IgD-negative memory B cell (primary cell): ENCODE measurements around the gene PLN. TPM values are rescaled to one million over a fixed set of nuclear protein-coding genes. Genes with fewer than 3 reads are reported as not detected.

Experiments
- H3K27ac Mint-ChIP-seq, 3 donors: one replicate each; pipeline ENCODE4 v1.8.0; 2020 to 2022; ENCODE audit warnings: mild to moderate bottlenecking in 3 of 3, mixed read lengths in 3 of 3, moderate library complexity in 1 of 3
- H3K27me3 Mint-ChIP-seq: one replicate; pipeline ENCODE4 v1.8.0; 2021; ENCODE audit warnings: mixed read lengths
- H3K36me3 Mint-ChIP-seq: one replicate; pipeline ENCODE4 v1.8.0; 2020; ENCODE audit warnings: mild to moderate bottlenecking, mixed read lengths
- H3K4me1 Mint-ChIP-seq, 3 donors: one replicate each; pipeline ENCODE4 v1.8.0; 2020 to 2022; ENCODE audit warnings: mixed read lengths in 3 of 3, mild to moderate bottlenecking in 1 of 3
- H3K4me3 Mint-ChIP-seq, 4 donors: one replicate each; pipeline ENCODE4 v1.8.0; 2020 to 2022; ENCODE audit warnings: mild to moderate bottlenecking in 4 of 4, mixed read lengths in 4 of 4, moderate library complexity in 3 of 4
- H3K9me3 Mint-ChIP-seq, 3 donors: one replicate each; pipeline ENCODE4 v1.8.0; 2020 to 2021; ENCODE audit warnings: mixed read lengths in 3 of 3, mild to moderate bottlenecking in 1 of 3
- polyA plus RNA-seq: library from polyadenylated mRNA; unstranded; fragments of 300-500 nt; fragmentation: Illumina TruSeq; gene quantifications from one replicate; pipeline ENCODE4 v1.2.3, GENCODE V29; 2021

Gene PLN
- polyA plus RNA-seq, 1 donor from 2014 or later = 0.10 TPM

- Mint-ChIP-seq H3K4me3 (no peak overlapping the region), H3K27ac (no peak overlapping the region), H3K4me1 (peaks cover 2 to 13% (median 4%) of the 10 kb centered on the region in 3 donors), H3K27me3 (no peaks in the 10 kb centered on the region), H3K9me3 (no peaks in the 10 kb centered on the region), H3K36me3 (peaks cover 6% of the 10 kb centered on the region)
Observed at GRCh38 chr6:118551063-118552053, 3.3 kb downstream of the PLN start.

DNA sequence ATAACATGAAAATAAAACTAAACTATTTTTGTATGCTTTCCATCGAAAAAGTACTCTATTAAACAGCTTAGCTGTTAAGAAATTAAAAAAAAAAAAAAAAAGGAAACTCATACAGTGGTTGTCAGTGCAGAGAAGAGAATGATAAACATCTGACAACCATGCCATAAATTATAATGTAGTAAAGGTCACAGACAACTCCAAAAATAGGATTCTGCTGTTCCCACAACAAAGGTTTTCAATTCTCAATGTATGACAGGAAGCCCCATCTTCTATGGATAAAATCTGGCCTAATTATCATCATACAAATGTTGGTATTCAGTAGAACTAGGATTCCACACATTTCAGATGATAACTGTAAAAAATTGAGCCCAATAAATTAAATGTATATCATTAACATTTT lies 5.0 kb downstream of the PLN start:
- H3K36me3 Mint-ChIP-seq = peaks cover 6% of the 10 kb centered on the region
- H3K4me1 Mint-ChIP-seq = peaks cover 2 to 9% (median 2%) of the 10 kb centered on the region in 3 donors
- no peak overlapping the region for H3K27ac Mint-ChIP-seq
- no peak overlapping the region for H3K4me3 Mint-ChIP-seq
- H3K27me3 Mint-ChIP-seq = no peaks in the 10 kb centered on the region
- H3K9me3 Mint-ChIP-seq = no peaks in the 10 kb centered on the region

- Mint-ChIP-seq H3K4me3 (no peak overlapping the region), H3K4me1 (peaks cover 6 to 19% (median 7%) of the 10 kb centered on the region in 3 donors), H3K27me3 (no peaks in the 10 kb centered on the region), H3K36me3 (peaks cover 9% of the 10 kb centered on the region), H3K9me3 (no peaks in the 10 kb centered on the region), H3K27ac (no peak overlapping the region)
Observed at GRCh38 chr6:118554698-118555097, 6.6 kb downstream of the PLN start.

GRCh38 chr6:118558464-118559217 lies 10.5 kb downstream of the PLN start:
- Mint-ChIP-seq H3K27me3 (no peaks in the 10 kb centered on the region), H3K36me3 (peaks cover 12% of the 10 kb centered on the region), H3K9me3 (no peaks in the 10 kb centered on the region), H3K27ac (peak overlapping the region in 2 of 3 donors; percentile 3 to 31), H3K4me1 (peaks cover 5 to 13% (median 5%) of the 10 kb centered on the region in 3 donors), H3K4me3 (no peak overlapping the region)

DNA sequence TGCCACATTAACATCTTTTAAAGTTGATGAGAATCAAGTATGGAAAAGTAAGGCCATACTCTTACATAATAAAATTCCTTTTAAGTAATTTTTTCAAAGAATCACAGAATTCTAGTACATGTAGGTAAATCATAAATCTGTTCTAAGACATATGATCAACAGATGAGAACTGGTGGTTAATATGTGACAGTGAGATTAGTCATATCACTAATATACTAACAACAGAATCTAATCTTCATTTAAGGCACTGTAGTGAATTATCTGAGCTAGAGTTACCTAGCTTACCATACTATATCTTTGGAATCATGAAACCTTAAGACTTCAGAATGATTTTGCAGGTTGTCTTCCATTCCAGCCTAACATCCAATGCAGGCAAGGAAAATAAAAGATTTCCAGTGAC lies 11.6 kb downstream of the PLN start:
- Mint-ChIP-seq H3K36me3 (peaks cover 9% of the 10 kb centered on the region), H3K9me3 (no peaks in the 10 kb centered on the region), H3K4me1 (peaks cover 5 to 13% (median 5%) of the 10 kb centered on the region in 3 donors), H3K27me3 (no peaks in the 10 kb centered on the region), H3K27ac (no peak overlapping the region), H3K4me3 (no peak overlapping the region)

- H3K4me3 Mint-ChIP-seq = no peak overlapping the region
- H3K9me3 Mint-ChIP-seq = no peaks in the 10 kb centered on the region
- peaks cover 6% of the 10 kb centered on the region for H3K36me3 Mint-ChIP-seq
- H3K27ac Mint-ChIP-seq = no peak overlapping the region
- peaks cover 12 to 23% (median 14%) of the 10 kb centered on the region in 3 donors for H3K4me1 Mint-ChIP-seq
- no peaks in the 10 kb centered on the region for H3K27me3 Mint-ChIP-seq
Observed at GRCh38 chr6:118562248-118562647, 14.2 kb downstream of the PLN start.

DNA sequence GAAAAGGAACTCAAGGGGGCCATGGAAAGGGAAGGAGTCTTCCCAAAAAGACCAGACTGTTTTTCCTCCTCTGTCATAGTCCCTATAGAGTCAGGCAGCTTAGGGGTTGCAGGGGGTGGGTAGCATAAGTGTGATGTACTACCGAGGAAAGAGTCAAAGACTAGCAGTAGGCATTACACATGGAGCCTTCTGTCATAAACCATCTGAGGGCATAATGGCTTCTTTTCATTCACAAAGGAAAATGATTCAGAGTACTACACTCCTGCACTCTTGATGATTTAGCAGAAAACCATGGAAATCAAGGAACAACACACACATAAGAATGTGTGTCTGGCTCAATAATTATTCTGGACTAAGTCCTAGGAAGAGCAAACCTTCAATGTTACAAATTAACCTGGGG lies 14.9 kb downstream of the PLN start:
- Mint-ChIP-seq H3K4me3 (no peak overlapping the region), H3K27me3 (no peaks in the 10 kb centered on the region), H3K9me3 (no peaks in the 10 kb centered on the region), H3K4me1 (peaks cover 12 to 25% (median 14%) of the 10 kb centered on the region in 3 donors), H3K36me3 (peaks cover 6% of the 10 kb centered on the region), H3K27ac (no peak overlapping the region)

- Mint-ChIP-seq H3K36me3 (peaks cover 2% of the 10 kb centered on the region), H3K27me3 (no peaks in the 10 kb centered on the region), H3K4me1 (peaks cover 6 to 15% (median 9%) of the 10 kb centered on the region in 3 donors), H3K9me3 (no peaks in the 10 kb centered on the region), H3K4me3 (no peak overlapping the region), H3K27ac (peak overlapping the region; percentile 10 to 72 (median 64))
Observed at GRCh38 chr6:118565311-118565960, 17.3 kb downstream of the PLN start.

DNA sequence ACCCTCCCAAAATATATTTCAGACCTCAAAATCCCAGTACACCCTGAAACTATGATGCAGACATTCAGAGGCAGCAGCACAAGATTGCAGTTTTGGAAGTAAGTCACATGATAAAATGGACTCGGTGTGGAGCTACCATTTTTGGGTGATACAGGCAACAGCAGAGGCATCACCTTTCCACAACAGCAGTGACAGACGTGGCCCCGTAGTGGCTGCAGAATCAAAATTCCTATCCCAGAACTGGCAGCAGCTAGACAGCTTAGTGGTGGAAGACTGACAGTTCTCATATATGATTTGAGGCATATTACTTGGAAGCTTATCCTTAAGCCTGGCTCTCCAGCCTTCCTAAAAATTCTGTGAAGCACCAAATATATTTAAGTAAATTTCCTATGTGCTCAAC lies 19.9 kb downstream of the PLN start:
- Mint-ChIP-seq H3K27me3 (no peaks in the 10 kb centered on the region), H3K27ac (no peak overlapping the region)

GRCh38 chr6:118569498-118569897 lies 21.4 kb downstream of the PLN start:
- H3K27ac Mint-ChIP-seq = no peak overlapping the region
- H3K4me1 Mint-ChIP-seq = peaks cover 8 to 15% (median 10%) of the 10 kb centered on the region in 3 donors
- H3K4me3 Mint-ChIP-seq = no peak overlapping the region
- no peaks in the 10 kb centered on the region for H3K27me3 Mint-ChIP-seq
- H3K9me3 Mint-ChIP-seq = peaks cover 2 to 8% (median 3%) of the 10 kb centered on the region in 3 donors
- peaks cover 6% of the 10 kb centered on the region for H3K36me3 Mint-ChIP-seq

More for the DNA sequence above, 19.9 kb downstream of the PLN start:
- Mint-ChIP-seq H3K4me1 (peaks cover 8 to 15% (median 9%) of the 10 kb centered on the region in 3 donors), H3K4me3 (no peak overlapping the region), H3K36me3 (no peaks in the 10 kb centered on the region), H3K9me3 (no peaks in the 10 kb centered on the region)

- no peak overlapping the region for H3K27ac Mint-ChIP-seq
- no peaks in the 10 kb centered on the region for H3K27me3 Mint-ChIP-seq
- no peak overlapping the region for H3K4me3 Mint-ChIP-seq
- peaks cover 10% of the 10 kb centered on the region for H3K36me3 Mint-ChIP-seq
- peaks cover 3 to 22% (median 8%) of the 10 kb centered on the region in 3 donors for H3K9me3 Mint-ChIP-seq
- H3K4me1 Mint-ChIP-seq = peaks cover 1 to 5% (median 4%) of the 10 kb centered on the region in 3 donors
Observed at GRCh38 chr6:118571121-118571520, 23.0 kb downstream of the PLN start.

DNA sequence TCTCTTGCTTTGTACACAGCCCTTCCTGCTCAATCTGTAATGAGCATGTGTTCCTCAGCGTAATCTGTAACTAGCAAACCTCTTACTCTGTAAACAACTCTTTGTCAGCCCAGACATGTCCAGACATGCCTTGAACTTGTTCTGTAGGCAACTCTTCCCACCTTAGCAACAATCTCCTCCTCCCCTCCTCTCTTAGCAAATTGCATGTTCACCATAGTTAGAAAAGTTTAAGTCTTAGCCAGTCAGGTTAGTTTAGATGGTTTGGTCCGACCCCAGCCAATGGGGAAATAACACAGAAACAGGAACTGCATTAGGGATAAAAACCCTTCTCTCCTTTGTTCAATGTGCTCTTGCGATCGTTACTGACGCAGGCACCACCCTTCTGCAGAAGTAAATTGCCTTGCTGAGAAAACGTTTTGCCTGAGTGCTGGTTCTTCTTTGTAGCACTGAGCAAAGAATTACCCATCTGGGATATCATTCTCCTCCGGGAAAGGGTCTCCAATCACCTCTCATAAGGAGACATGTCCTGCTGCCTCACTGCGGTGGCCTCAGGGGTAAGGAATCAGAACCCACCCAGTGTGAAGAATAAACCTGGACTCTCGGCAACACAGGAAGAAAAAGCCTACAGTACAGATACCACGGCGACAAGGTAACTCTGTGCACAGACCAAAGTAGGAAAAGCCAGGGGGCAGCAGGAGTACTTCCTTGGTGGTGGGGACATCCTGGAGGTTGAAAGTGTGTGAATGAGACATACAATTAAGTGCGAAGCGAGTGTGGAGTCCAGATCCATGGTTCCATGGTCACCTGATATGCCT lies 26.2 kb downstream of the PLN start:
- peaks cover 8 to 41% (median 16%) of the 10 kb centered on the region in 3 donors for H3K9me3 Mint-ChIP-seq
- H3K4me1 Mint-ChIP-seq = peaks cover 0 to 4% (median 1%) of the 10 kb centered on the region in 3 donors
- peaks cover 19% of the 10 kb centered on the region for H3K36me3 Mint-ChIP-seq
- H3K27me3 Mint-ChIP-seq = no peaks in the 10 kb centered on the region
- peak overlapping the region in 1 of 4 donors; percentile 34 for H3K4me3 Mint-ChIP-seq
- H3K27ac Mint-ChIP-seq = peak overlapping the region in 1 of 3 donors; percentile 50

DNA sequence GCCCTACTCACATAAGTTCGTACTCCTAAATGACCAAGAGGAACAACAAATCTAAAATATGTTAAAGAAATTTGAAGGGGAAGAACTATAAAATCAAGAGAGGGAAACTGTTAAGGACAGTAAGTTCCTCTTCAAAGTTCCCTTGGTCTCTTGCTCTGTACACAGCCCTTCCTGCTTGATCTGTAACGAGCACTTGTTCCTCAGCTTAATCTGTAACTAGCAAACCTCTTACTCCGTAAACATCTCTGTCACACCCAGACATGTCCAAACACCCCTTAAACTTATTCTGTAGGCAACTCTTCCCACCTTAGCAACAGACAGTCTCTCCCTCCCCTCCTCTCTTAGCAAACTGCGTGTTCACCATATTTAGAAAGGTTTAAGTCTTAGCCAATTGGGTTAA lies 29.9 kb downstream of the PLN start:
- H3K4me3 Mint-ChIP-seq = peak overlapping the region in 1 of 4 donors; percentile 58
- peaks cover 24% of the 10 kb centered on the region for H3K36me3 Mint-ChIP-seq
- H3K4me1 Mint-ChIP-seq = peaks cover 3 to 8% (median 5%) of the 10 kb centered on the region in 3 donors
- H3K27ac Mint-ChIP-seq = no peak overlapping the region
- no peaks in the 10 kb centered on the region for H3K27me3 Mint-ChIP-seq
- H3K9me3 Mint-ChIP-seq = peaks cover 8 to 60% (median 18%) of the 10 kb centered on the region in 3 donors

DNA sequence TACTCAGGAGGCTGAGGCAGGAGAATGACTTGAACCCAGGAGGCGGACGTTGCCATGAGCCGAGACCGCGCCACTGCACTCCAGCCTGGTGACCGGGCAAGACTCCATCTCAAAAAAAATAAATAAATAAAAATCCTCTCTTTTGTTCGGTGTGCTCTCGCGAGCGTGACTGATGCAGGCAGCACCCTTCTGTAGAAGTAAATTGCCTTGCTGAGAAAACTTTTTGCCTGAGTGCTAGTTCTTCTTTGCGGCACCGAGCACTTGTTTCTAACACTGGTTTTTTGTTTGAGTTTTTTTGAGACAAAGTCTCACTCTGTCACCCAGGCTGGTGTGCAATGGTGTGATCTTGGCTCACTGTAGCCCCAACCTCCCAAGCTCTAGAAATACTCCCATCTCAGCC lies 30.5 kb downstream of the PLN start:
- no peak overlapping the region for H3K4me3 Mint-ChIP-seq
- no peaks in the 10 kb centered on the region for H3K27me3 Mint-ChIP-seq
- no peak overlapping the region for H3K27ac Mint-ChIP-seq
- H3K36me3 Mint-ChIP-seq = peaks cover 24% of the 10 kb centered on the region
- peaks cover 8 to 60% (median 18%) of the 10 kb centered on the region in 3 donors for H3K9me3 Mint-ChIP-seq
- H3K4me1 Mint-ChIP-seq = peaks cover 3 to 8% (median 5%) of the 10 kb centered on the region in 3 donors
